ENCODE data around the gene SLC35D1. TPM values are rescaled to one million over a fixed set of nuclear protein-coding genes. Genes with fewer than 3 reads are reported as not detected.

The SLC35D1 gene
- 9.7 and 20.5 TPM in 2 replicates for total RNA-seq (2011; cell fraction: chromatin; rRNA removed; ENCODE audit: low replicate concordance)
- total RNA-seq (2011; cell fraction: nucleolus; rRNA removed) = 8.0 and 10.0 TPM in 2 replicates
- total RNA-seq (2011; cell fraction: nucleoplasm; rRNA removed) = 18.1 and 27.9 TPM in 2 replicates
- total RNA-seq (2014; rRNA removed) = 5.2 and 5.3 TPM in 2 replicates
- total RNA-seq (2014; rRNA removed; fragmentation: Illumina TruSeq; extraction: Trizol) = 9.3 and 10.1 TPM in 2 replicates
- total RNA-seq (2015; rRNA removed; fragmentation: Illumina TruSeq; extraction: Trizol) = 9.5 and 10.4 TPM in 2 replicates
- total RNA-seq (2021) = 6.5 and 7.1 TPM in 2 replicates
- polyA plus RNA-seq (2011; rRNA removed) = 6.2 and 6.4 TPM in 2 replicates
- polyA plus RNA-seq (2011; cell fraction: cytosol; rRNA removed) = 2.3 and 5.1 TPM in 2 replicates
- 7.5 and 11.6 TPM in 2 replicates for polyA plus RNA-seq (2011; cell fraction: nucleus; rRNA removed)
- 4.5 and 4.7 TPM in 2 replicates for polyA plus RNA-seq (2012)
- polyA plus RNA-seq (2014; fragmentation: Illumina TruSeq; extraction: Trizol) = 6.7 and 6.8 TPM in 2 replicates
- polyA plus RNA-seq (2014; fragmentation: Nextera tagmentation; extraction: Ambion mirVana) = 1 to 10 TPM; 2.3 to 3.4 TPM
- polyA plus RNA-seq (2014; rRNA removed) = 4.9 and 5.7 TPM in 2 replicates
- 11.2 and 12.1 TPM in 2 replicates for polyA minus RNA-seq (2011; rRNA and poly(A)+ RNA removed)
- polyA minus RNA-seq (2011; cell fraction: cytosol; rRNA and poly(A)+ RNA removed) = 4.0 and 4.7 TPM in 2 replicates
- 5.8 and 10.3 TPM in 2 replicates for polyA minus RNA-seq (2011; cell fraction: nucleus; rRNA and poly(A)+ RNA removed)
- percentile 77 among the genes with signal in this experiment for Bru-seq, nascent RNA
- BruChase-seq, experiment 1, labeled RNA remaining after a 2-hour chase = percentile 81 among the genes with signal in this experiment
- percentile 78 among the genes with signal in this experiment for BruChase-seq, experiment 2, labeled RNA remaining after a 6-hour chase
- long read RNA-seq, experiment 1, full-length matches to known transcripts = 3 of 8 reads
- long read RNA-seq, experiment 1, partial matches to known transcripts = 0 of 8 reads
- long read RNA-seq, experiment 1, other reads (novel, unspliced or antisense) = 5 of 8 reads
- long read RNA-seq, experiment 2, full-length matches to known transcripts = 1 of 4 reads
- long read RNA-seq, experiment 2, partial matches to known transcripts = 0 of 4 reads
- long read RNA-seq, experiment 2, other reads (novel, unspliced or antisense) = 3 of 4 reads
- long read RNA-seq, experiment 3, full-length matches to known transcripts = 4 of 5 reads
- long read RNA-seq, experiment 3, partial matches to known transcripts = 0 of 5 reads
- long read RNA-seq, experiment 3, other reads (novel, unspliced or antisense) = 1 of 5 reads

DNA sequence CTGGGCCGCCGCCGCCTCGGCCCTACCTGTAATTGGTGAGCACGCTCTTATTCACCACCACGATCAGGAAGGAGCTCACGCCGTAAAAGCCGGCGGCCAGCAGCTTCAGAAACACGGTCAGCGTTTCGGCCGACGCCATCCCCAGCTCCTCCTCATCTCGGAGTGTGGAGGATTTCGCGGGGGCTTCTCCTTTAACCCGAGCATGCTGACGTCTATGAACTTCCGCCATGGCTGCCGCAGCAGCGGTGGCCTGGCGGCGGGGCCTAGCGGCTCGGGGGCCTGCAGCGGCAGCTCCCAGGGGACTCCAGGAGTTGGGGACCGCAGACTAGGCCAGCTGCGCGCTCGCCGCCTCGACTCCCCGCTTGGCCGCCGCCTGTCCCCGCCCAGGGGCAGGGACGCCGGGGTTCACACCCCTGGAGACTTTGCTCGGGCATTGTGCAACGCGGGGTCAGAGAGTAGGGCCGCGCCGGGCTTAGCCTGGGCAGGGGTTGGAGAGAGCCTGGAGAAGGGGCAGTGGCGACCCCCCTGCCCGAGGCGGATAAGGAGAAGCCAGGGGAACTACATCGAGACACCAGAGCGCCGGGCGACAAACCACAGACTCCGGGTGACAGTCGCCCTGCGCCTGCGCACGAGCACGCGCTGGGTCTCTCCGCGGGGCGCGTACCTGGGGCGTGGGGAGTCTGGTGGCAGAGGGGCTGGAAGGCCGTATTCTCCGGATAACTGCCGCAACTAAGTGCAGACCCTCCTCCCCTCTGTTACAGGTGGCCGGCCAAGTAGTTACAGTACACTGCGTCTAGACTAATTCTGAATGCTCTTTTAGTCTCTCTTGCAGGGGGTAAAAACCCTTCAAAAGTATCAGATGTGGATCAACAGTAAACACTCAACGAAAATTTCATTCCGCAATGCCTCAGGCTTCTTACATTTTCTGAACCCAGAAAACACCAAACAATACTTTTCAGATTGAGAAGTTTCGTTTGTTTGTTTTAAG is at the start of gene SLC35D1:
Gene SLC35D1 (minus strand): TSS at position 364 of the 988 bp plus-strand sequence. CDS start 135 bp downstream, at position 229.
- Histone ChIP-seq H3K4me2 (ENCODE audit: insufficient read depth, low read length) (peak within 1 kb of the TSS; percentile 85), H3K36me3 (ENCODE audit: control insufficient read depth, insufficient read depth, low read length) (peaks cover 22% of the 10 kb centered on the region), H4K20me1 (replicated peaks; ENCODE audit: control insufficient read depth, insufficient read depth, low read length) (no peaks in the 10 kb centered on the region), H3K4me3 (peak within 1 kb of the TSS; percentile 71), H3K27me3 (ENCODE audit: control insufficient read depth in 2 of 2, insufficient read depth in 2 of 2, low read length in 2 of 2) (no peaks in the 10 kb centered on the region), H3K9ac (ENCODE audit: insufficient read depth in 1 of 2, low read depth in 2 of 2, low read length in 2 of 2) (peak within 1 kb of the TSS; percentile 83 to 97), H3K9me1 (ENCODE audit: control insufficient read depth, insufficient read depth, low read length) (no peaks in the 10 kb centered on the region), H3K79me2 (ENCODE audit: control insufficient read depth, insufficient read depth, low read length) (peaks cover 26% of the 10 kb centered on the region), H3K9me3 (replicated peaks; ENCODE audit: control insufficient read depth, insufficient read depth, low read depth, low read length) (no peaks in the 10 kb centered on the region), H2AFZ (ENCODE audit: low read depth, low read length) (peak within 1 kb of the TSS; percentile 98), H3K27ac (ENCODE audit: extremely low read depth, low read depth, low read length) (peak within 1 kb of the TSS; percentile 79), H3K4me1 (replicated peaks in 1 of 2; ENCODE audit: control insufficient read depth in 2 of 2, insufficient read depth in 2 of 2, low read length in 2 of 2) (peaks cover 7 to 15% of the 10 kb centered on the region in 2 experiments; a peak in 3 of 5 replicates)
- FAIRE-seq (peak; percentile 55), DNase-seq (ENCODE audit: extremely low read depth in 1 of 4, low spot score in 3 of 4) (peak; percentile 73 to 86 (median 82)), ATAC-seq (peak; percentile 84)
- CTCF ChIA-PET (ENCODE audit: low intra/inter-chr PET ratio) = no interaction called here
- intact Hi-C loops (cut with micrococcal nuclease) = loop anchor here (5.0 kb wide), 3 partner anchors 57 to 153 kb away; no protein-coding TSS in a partner anchor
- POLR2A ChIA-PET = interaction anchor here (0.5 to 1.6 kb wide), 6 partner anchors 14 to 355 kb away, joined by 3 to 4 read pairs (median 3); no protein-coding TSS in a partner anchor
- under 1% methylated on average over 65 of the region's 73 CpGs for WGBS (ENCODE audit: insufficient coverage, low coverage, missing lambda C conversion rate)
- in situ Hi-C loops (cut with MboI) = no loop called here
- TSS peak; percentile 75 for BruUV-seq (replicated peaks)
- TF ChIP-seq KDM5B (IDR thresholded peaks at IDR 0.05; ENCODE audit: insufficient replicate concordance, low read depth, low read length) = peak; percentile 39
- TF ChIP-seq, protein P1, sequence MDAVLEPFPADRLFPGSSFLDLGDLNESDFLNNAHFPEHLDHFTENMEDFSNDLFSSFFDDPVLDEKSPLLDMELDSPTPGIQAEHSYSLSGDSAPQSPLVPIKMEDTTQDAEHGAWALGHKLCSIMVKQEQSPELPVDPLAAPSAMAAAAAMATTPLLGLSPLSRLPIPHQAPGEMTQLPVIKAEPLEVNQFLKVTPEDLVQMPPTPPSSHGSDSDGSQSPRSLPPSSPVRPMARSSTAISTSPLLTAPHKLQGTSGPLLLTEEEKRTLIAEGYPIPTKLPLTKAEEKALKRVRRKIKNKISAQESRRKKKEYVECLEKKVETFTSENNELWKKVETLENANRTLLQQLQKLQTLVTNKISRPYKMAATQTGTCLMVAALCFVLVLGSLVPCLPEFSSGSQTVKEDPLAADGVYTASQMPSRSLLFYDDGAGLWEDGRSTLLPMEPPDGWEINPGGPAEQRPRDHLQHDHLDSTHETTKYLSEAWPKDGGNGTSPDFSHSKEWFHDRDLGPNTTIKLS (IDR thresholded peaks at IDR 0.05; ENCODE audit: borderline replicate concordance, low read depth) = 0 out of 2 replicates have a peak, but pooled peaks have one; percentile 27
- TF ChIP-seq FOXJ2 (tag; IDR thresholded peaks at IDR 0.05) = no peak
- TF ChIP-seq ZNF347 (CRISPR knock-in tag; IDR thresholded peaks at IDR 0.05; ENCODE audit: low read depth) = no peak
- TF ChIP-seq ZNF57 (CRISPR knock-in tag; IDR thresholded peaks at IDR 0.05) = no peak
- TF ChIP-seq SNRNP70 (optimal IDR thresholded peaks at IDR 0.05; ENCODE audit: low read depth, low read length) = no peak
- peak; percentile 68 for TF ChIP-seq EP400 (IDR thresholded peaks at IDR 0.05)
- TF ChIP-seq ZNF184 (CRISPR knock-in tag; IDR thresholded peaks at IDR 0.05) = no peak
- TF ChIP-seq HSF4 (CRISPR knock-in tag; IDR thresholded peaks at IDR 0.05; ENCODE audit: borderline replicate concordance) = no peak
- no peak for TF ChIP-seq NR3C1 (CRISPR knock-in tag; IDR thresholded peaks at IDR 0.05)
- TF ChIP-seq, protein P2, sequence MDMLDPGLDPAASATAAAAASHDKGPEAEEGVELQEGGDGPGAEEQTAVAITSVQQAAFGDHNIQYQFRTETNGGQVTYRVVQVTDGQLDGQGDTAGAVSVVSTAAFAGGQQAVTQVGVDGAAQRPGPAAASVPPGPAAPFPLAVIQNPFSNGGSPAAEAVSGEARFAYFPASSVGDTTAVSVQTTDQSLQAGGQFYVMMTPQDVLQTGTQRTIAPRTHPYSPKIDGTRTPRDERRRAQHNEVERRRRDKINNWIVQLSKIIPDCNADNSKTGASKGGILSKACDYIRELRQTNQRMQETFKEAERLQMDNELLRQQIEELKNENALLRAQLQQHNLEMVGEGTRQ (CRISPR knock-in tag; IDR thresholded peaks at IDR 0.05) = no peak
- TF ChIP-seq SP2 (IDR thresholded peaks at IDR 0.05; ENCODE audit: extremely low read depth, low read depth, low read length, poor library complexity, severe bottlenecking) = no peak
- no peak for TF ChIP-seq ZNF79 (CRISPR knock-in tag; IDR thresholded peaks at IDR 0.05; ENCODE audit: low read depth)
